ENCODE results near the gene SENP1.

The SENP1 gene

DNA sequence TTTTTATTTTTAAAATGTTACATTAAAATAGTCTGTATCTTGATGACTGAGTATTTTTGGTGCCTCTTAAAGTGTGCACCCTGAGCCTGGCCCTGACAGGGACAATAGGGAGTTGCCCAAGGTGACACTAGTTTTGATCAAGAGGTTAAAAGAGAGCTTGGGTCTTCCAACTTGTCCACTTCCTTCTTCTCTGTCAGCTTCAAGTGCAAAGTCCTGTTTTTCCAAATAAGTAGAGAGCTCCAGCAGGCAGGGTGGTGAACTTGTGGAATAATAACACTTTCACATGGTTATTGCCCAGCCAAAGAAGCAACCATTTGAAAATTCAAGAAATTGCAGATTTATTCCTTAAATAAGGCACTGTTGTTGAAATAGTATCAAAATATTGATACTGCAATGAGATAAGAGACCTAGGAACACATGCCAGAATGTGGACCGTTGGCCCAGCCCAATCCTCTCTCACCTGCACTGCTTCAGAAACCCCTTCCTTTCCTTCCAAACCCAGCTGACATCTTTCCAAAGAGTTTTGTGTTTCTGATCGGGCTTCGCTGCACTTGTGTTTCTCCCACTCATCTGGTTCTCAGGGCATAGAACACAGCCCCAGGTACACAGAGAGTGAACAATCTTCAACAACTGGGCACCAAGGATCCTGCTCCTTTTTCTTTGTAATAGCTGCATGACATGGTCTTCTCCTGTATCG is 87.8 kb downstream of the SENP1 start:
- DNase-seq (ENCODE audit: low spot score) = no peak

DNA sequence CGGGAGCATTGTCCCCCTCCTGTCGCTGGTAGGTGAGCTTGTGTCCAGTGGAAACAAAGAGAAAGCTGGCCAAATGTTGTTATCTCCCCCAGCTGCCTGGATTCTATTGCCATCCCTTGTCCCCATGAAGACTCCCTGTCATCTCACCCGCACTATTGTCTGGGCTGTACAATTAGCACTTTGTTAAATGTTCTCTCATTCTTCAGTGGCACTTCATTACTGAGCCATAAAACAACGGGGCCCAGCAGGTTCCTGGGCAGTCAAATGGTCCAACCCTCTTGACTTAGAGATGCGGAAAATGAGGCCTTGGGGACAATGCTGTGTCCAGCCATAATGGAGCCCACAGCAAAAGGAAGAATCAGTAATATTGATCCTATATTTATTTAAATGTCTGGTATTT is 88.4 kb downstream of the SENP1 start:
- peak; percentile 62 for DNase-seq (ENCODE audit: low spot score)

- no peak for DNase-seq (ENCODE audit: low spot score)
These were observed 89.4 kb downstream of the SENP1 start for GRCh38 chr12:48016373-48017020.

DNA sequence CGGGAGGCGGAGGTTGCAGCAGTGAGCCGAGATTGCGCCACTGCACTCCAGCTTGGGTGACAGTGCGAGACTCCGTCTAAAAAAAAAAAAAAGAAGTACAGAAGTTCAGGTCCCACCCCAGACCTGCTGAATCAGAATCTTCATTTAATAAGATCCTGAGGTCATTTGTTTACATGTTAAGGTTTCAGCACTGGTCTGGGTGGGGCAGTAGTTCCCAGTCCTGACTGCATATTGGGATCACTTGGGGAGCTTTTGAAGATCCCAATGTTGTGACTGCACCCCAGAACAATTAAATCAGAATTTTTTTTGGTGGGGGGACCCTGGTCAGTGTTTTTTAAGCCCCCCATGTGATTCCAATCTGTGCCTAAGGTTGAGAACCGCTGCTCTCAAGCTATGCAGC is 89.9 kb downstream of the SENP1 start:
- DNase-seq (ENCODE audit: low spot score) = no peak

GRCh38 chr12:48015129-48015528 is 90.8 kb downstream of the SENP1 start:
- DNase-seq (ENCODE audit: low spot score) = no peak

DNA sequence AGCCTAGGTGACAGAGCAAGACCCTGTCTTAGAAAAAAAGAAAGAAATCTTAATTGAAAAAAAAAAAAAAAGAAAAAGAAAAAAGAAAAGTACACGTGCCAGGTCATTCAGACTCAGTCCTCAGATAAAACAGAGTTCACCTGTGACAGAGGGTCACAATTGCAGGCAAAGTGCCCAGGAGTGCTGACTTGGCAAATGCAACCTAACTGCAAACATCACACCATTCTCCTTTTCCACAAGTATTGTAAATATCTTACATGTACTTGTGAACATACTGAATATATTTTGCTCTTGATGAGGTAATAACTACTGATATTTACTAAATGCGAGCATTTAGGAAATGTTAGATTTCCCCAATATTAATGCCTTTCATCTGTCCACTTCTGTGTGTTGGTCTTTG is 92.6 kb downstream of the SENP1 start:
- DNase-seq (ENCODE audit: low spot score) = no peak

DNA sequence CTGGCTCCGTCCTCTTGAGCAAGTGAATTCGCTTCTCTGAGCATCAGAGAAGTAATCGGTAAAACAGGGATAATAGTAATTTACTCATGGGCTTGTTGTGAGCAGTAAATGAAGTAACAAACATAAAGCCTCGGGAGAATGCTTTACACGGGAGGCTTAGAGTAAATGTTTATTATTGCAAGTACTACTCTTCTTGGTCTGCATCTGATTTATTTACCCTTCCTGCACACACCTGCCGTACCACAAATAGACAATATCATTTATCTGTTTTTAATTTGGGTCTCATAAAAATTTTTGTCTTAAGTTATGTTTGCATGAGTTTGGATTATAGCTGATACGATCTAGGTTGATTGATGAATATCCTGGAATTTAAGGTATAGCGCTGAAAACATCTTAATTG is 93.8 kb downstream of the SENP1 start:
- no peak for DNase-seq (ENCODE audit: low spot score)

DNA sequence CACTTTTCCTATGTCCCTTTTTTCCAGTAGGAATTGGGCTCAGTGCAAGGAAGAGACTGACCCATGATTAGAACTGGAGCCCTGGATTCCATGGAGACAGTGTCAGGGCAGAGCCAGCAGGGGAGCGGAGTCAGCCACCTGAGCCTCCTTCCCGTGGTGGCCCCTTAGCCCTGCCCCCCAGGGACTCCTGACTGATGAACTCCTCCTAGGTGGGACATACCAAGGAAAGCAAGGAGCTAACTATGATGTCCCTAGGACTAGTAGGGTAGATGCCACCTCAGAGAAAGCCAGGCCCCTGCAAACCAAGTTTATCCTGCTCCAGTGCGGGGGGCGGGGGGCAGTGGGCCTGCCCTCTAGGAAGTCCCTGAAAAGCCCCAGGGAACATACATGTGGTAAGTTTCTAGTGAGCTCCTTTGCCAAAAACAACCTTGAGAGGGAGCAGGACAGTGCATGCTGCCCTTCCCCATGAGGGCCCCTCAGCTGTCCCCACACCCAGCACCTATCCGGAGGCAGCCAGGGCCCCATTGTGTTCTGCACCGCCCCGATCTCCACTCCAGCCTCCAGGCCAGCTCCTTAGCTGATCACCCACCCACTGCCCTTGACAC is 95.4 kb downstream of the SENP1 start:
- no peak for DNase-seq (ENCODE audit: low spot score)

GRCh38 chr12:48009471-48009870 is 96.4 kb downstream of the SENP1 start:
- DNase-seq (ENCODE audit: low spot score) = no peak

- DNase-seq (ENCODE audit: low spot score) = no peak
These were observed 96.9 kb downstream of the SENP1 start for GRCh38 chr12:48008950-48009349.

GRCh38 chr12:48008349-48008748 is 97.5 kb downstream of the SENP1 start:
- no peak for DNase-seq (ENCODE audit: low spot score)

DNA sequence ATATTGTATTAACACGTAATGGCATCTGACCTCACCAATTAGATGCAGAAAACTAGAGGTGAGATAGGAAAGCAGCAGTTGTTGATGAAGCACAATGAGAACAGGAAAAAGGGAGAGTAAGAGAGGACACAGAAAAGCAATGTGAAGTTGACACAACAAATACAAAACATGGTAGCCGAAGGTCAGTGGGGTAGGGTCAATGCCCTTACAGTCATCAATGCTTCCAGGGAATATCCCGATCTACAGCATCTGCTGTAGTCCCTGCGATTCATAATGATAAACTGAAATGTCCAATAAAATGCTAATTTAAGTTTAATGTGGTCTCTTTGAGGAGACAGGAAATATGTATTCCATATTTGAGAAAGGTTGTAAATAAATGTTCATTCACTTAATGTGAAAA is 98.7 kb downstream of the SENP1 start:
- no peak for DNase-seq (ENCODE audit: low spot score)

DNA sequence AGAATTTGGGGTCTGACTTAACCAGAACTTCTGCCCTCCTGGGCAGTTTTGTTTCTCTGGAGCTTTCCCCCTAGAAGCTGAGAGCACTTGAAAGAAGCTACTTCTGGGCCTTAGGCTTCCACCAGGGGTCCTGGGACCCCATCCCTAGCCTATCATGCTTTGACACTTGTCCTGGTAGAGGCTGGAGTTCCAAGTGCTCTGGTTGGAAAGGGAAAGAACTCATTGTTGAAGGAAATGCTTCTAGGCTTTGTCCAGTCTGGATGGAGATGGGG is 100.2 kb downstream of the SENP1 start:
- no peak for DNase-seq (ENCODE audit: low spot score)

DNA sequence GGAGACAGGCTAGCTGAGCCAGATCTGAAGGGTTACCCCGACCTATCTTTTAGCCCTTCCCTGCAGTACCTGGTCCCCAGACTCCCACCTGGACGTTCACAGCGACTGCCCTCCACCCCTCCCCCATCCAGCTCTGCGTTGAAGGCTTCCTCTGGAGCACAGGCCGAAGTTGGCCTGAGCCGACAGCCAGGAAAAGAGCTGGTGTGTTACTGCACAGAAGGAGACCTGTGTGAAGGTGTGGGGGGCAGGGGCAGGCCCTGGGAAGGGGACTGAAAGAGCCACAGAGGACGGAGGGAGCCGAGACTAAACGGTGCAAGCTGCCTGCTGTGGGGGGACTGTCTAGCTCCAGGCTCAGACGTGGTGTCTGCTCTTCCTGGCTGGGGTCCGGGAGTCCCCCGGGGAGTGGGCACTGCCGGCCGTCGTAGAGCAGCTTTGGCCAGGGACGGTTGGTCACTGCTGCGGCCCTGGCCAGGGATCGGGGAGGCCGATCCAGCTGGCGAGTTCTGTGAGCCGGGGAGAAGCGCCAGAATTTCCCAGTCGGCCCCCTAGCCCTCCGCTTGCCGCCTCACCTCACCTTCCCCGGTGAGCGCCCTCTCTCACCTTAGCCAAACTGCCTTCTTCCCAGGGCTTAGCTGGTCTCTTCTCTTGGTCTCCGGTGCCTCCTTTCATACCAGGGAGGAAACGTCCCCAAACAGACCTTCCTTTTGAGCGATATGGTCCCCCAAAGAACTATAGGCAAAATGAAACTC is 100.7 kb downstream of the SENP1 start:
- DNase-seq (ENCODE audit: low spot score) = no peak

DNA sequence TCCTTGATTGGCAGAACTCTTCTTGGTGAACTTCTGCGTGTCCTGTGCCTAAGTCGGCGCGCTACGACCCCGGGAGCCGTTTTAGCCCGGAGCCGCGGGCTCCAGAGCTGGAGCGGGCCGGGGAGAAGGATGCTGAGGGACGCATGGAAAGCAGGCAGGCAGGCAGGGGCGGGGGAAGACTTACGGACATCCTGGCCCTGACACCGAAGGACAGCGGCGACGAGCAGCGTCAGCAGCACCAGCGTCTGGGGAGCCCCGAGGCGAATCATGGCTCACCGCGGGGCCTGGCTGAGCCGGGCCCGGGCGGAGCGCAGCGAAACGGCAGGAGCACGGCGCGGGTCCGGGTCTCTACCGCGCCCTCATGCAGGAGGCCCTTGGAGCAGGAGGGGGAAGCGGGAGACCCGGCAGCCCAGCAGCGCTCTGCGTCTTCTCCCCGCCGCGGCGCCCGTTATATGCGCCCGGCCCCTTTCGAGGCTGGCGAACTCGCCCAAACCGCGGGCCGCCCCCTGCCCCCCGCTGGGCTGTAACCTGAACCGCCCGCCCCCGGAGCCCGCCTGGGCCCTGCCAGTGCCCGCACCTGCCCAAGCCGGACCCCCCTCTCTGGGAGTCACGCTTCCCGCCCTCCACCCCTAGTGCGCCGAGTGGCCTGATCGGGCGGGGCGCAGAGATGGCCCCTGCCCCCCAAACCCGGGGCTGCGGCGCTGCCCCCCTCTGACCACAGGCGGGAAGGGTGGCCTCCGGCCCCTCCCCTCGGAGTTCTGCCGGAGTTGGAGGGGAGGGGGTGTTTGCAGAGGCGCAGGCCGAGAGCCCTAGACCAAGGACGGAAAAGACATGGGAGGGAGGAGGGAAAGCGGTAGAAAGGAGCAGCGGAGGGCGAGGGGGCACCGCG is 101.6 kb downstream of the SENP1 start, which contains the start of gene COL2A1:
TSS of gene COL2A1 (minus strand) at position 424 of the 889 bp plus-strand sequence. CDS start at position 269, 155 bp downstream.
- no peak for DNase-seq (ENCODE audit: low spot score)

- no peak for DNase-seq (ENCODE audit: low spot score)
These were observed 102.4 kb downstream of the SENP1 start for GRCh38 chr12:48003226-48004052.

DNA sequence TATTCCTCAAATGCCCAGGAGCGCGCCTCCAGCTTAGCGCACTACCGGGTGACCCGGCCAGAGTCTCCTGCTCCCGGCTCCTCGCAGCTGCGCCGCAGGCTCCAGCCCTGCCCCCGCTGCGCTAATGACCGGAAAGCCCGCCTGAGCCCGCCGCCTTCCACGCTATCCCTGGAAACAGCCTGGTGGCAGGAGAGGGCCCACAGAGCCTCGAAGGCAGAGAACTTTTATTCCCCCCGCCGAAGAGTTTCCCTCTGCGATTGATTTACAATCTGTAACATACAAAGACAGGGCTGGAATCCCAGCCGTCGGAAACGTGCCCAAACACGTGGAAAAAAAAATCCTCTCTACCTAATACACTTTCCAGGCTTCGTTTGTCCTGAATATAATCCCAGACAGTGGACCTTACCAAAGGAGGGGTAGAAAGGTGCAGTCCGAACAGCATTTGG is 103.1 kb downstream of the SENP1 start:
- no peak for DNase-seq (ENCODE audit: low spot score)

- no peak for DNase-seq (ENCODE audit: low spot score)
These were observed 103.5 kb downstream of the SENP1 start for GRCh38 chr12:48002414-48002730.

GRCh38 chr12:48001505-48002413 is 104.1 kb downstream of the SENP1 start:
- DNase-seq (ENCODE audit: low spot score) = no peak

GRCh38 chr12:48000878-48001504 is 104.9 kb downstream of the SENP1 start:
- DNase-seq (ENCODE audit: low spot score) = no peak

All from putamen (tissue), 1 donor.